Measurements from ENCODE around the gene ANKRD10. TPM values are rescaled to one million over a fixed set of nuclear protein-coding genes. Genes with fewer than 3 reads are reported as not detected.

ANKRD10 gene
- total and polyA plus RNA-seq, 2 donors (not counting 3 experiments of a cell fraction or from before 2014, with no cell fraction given) = 44.5 to 94.1 TPM

DNA sequence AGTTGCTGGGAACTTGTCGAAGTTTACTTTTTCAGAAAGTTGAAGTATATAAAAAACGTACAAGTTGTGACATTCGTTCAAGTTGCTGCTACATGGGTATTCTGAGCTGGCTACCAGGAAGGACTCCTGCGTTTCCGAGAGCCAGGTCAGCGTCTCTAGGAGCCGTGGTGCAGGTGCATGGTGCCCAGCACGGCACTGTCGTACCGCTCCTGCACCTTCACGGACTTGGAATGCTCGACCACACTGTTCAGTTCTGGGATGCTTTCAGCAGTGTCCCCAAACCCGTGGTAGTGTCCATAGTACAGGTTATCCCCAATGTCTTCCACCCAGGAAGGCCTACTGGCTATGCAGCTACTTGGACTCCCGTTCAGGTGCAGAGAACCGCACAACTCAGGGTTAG, 35.4 kb downstream of the ANKRD10 start:
- TF ChIP-seq FOS (IDR thresholded peaks at IDR 0.05; ENCODE audit: borderline replicate concordance, insufficient read depth, low read length) = no peak
- TF ChIP-seq POLR2A (IDR thresholded peaks at IDR 0.05; ENCODE audit: low read depth, low read length) = no peak
- TF ChIP-seq, protein P1, sequence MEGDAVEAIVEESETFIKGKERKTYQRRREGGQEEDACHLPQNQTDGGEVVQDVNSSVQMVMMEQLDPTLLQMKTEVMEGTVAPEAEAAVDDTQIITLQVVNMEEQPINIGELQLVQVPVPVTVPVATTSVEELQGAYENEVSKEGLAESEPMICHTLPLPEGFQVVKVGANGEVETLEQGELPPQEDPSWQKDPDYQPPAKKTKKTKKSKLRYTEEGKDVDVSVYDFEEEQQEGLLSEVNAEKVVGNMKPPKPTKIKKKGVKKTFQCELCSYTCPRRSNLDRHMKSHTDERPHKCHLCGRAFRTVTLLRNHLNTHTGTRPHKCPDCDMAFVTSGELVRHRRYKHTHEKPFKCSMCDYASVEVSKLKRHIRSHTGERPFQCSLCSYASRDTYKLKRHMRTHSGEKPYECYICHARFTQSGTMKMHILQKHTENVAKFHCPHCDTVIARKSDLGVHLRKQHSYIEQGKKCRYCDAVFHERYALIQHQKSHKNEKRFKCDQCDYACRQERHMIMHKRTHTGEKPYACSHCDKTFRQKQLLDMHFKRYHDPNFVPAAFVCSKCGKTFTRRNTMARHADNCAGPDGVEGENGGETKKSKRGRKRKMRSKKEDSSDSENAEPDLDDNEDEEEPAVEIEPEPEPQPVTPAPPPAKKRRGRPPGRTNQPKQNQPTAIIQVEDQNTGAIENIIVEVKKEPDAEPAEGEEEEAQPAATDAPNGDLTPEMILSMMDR (IDR thresholded peaks at IDR 0.05; ENCODE audit: extremely low read depth in 1 of 2, insufficient read depth in 1 of 2, low read depth in 1 of 2, low read length in 2 of 2) = no peak
- Histone ChIP-seq H3K27ac (ENCODE audit: insufficient read depth, low read depth, low read length) (no peak overlapping the region), H3K9me3 (replicated peaks; ENCODE audit: control insufficient read depth, insufficient read depth, low read length) (no peaks in the 10 kb centered on the region), H3K9me1 (replicated peaks; ENCODE audit: control insufficient read depth, extremely low read depth, insufficient read depth, low read length) (no peaks in the 10 kb centered on the region), H4K20me1 (replicated peaks; ENCODE audit: control insufficient read depth, extremely low read depth, insufficient read depth, low read length) (no peaks in the 10 kb centered on the region), H3K27me3 (ENCODE audit: control insufficient read depth in 2 of 2, insufficient read depth in 2 of 2, low read length in 2 of 2) (no peaks in the 10 kb centered on the region), H3K36me3 (ENCODE audit: control insufficient read depth in 2 of 2, extremely low read depth in 1 of 2, insufficient read depth in 2 of 2, low read length in 2 of 2) (peaks cover 0 to 2% of the 10 kb centered on the region in 2 experiments), H3K9ac (replicated peaks; ENCODE audit: extremely low read depth, insufficient read depth, low read length) (no peak overlapping the region), H3K4me3 (replicated peaks in 1 of 3; ENCODE audit: insufficient read depth in 1 of 3, low read depth in 1 of 3, low read length in 3 of 3) (no peak overlapping the region), H3K4me1 (ENCODE audit: control insufficient read depth, extremely low read depth, insufficient read depth, low read length) (peaks cover 5% of the 10 kb centered on the region), H2AFZ (ENCODE audit: low read depth, low read length) (no peak overlapping the region), H3K4me2 (ENCODE audit: insufficient read depth, low read length) (no peak overlapping the region), H3K79me2 (ENCODE audit: control insufficient read depth, insufficient read depth, low read length) (no peaks in the 10 kb centered on the region)
- intact Hi-C loops (cut with micrococcal nuclease) = no loop called here
- FAIRE-seq (no peak), DNase-seq (ENCODE audit: low read depth, low spot score) (no peak)
- dilution Hi-C loops (cut with MboI; ENCODE audit: extremely low pct_ligation_motif_present, low sequenced_read_pairs) = no loop called here
- ChIA-PET POLR2A (no interaction called here), CTCF (interaction anchor here (1.9 kb wide), 1 partner anchor 9 kb away, joined by 6 read pairs; no protein-coding TSS in a partner anchor)
- BruUV-seq (replicated peaks) = no TSS peak

DNA sequence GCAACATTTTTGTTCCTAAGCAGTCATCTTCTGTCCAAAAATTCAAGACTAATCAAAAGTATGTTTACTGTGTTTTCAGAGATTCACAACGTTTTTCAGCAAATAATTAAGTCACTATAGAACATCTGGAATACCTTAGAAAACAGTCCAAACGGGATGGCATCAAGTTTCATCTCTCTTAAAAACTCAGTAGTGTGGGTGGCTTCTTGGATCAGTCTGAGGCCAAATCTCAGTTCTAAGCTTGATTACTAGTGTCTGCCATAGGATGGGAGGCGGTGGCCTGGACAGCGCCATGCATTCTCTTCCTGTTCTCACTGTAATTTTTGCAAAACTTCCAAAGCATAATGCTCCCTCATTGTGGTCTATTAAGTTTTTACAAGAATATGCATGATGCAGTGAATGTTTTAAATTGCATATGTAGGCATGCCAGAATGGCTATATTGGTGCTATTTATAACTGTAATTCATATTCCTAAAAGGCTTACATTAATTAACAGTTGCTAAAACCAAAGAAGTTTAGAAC, 37.1 kb downstream of the ANKRD10 start:
- dilution Hi-C loops (cut with MboI; ENCODE audit: extremely low pct_ligation_motif_present, low sequenced_read_pairs) = no loop called here
- ChIA-PET CTCF (no interaction called here), POLR2A (no interaction called here)
- no peak for FAIRE-seq
- H3K79me2 ChIP-seq (ENCODE audit: control insufficient read depth, insufficient read depth, low read length) = no peaks in the 10 kb centered on the region
- no peak overlapping the region for H3K9ac ChIP-seq (replicated peaks; ENCODE audit: extremely low read depth, insufficient read depth, low read length)
- no peaks in the 10 kb centered on the region for H3K9me3 ChIP-seq (replicated peaks; ENCODE audit: control insufficient read depth, insufficient read depth, low read length)
- peaks cover 5% of the 10 kb centered on the region for H3K4me1 ChIP-seq (ENCODE audit: control insufficient read depth, extremely low read depth, insufficient read depth, low read length)
- H3K4me3 ChIP-seq (replicated peaks in 1 of 3; ENCODE audit: insufficient read depth in 1 of 3, low read depth in 1 of 3, low read length in 3 of 3) = no peak overlapping the region
- BruUV-seq (replicated peaks) = no TSS peak
- no peak overlapping the region for H2AFZ ChIP-seq (ENCODE audit: low read depth, low read length)
- H3K4me2 ChIP-seq (ENCODE audit: insufficient read depth, low read length) = no peak overlapping the region
- peaks cover 0 to 2% of the 10 kb centered on the region in 2 experiments for H3K27me3 ChIP-seq (ENCODE audit: control insufficient read depth in 2 of 2, insufficient read depth in 2 of 2, low read length in 2 of 2)
- TF ChIP-seq MYC (IDR thresholded peaks at IDR 0.05; ENCODE audit: low read depth, low read length) (no peak), FOS (IDR thresholded peaks at IDR 0.05; ENCODE audit: borderline replicate concordance, insufficient read depth, low read length) (no peak), POLR2A (IDR thresholded peaks at IDR 0.05; ENCODE audit: low read depth, low read length) (no peak), GATA2 (IDR thresholded peaks at IDR 0.05; ENCODE audit: insufficient read depth, insufficient read length, low read depth, low read length) (no peak)
- no peak for DNase-seq (ENCODE audit: low read depth, low spot score)
- H3K27ac ChIP-seq (ENCODE audit: insufficient read depth, low read depth, low read length) = no peak overlapping the region
- no peaks in the 10 kb centered on the region for H4K20me1 ChIP-seq (replicated peaks; ENCODE audit: control insufficient read depth, extremely low read depth, insufficient read depth, low read length)
- intact Hi-C loops (cut with micrococcal nuclease) = no loop called here
- H3K9me1 ChIP-seq (replicated peaks; ENCODE audit: control insufficient read depth, extremely low read depth, insufficient read depth, low read length) = no peaks in the 10 kb centered on the region
- H3K36me3 ChIP-seq (ENCODE audit: control insufficient read depth in 2 of 2, extremely low read depth in 1 of 2, insufficient read depth in 2 of 2, low read length in 2 of 2) = peaks cover 0 to 2% of the 10 kb centered on the region in 2 experiments

All from endothelial cell of umbilical vein (primary cell).